Activated T-helper 17 cell treated with anti-CD3 and anti-CD28 coated beads, Interleukin-2, amount 50 U/mL, for 72 hours (primary cell): ENCODE results near the gene STARD7. TPM values are rescaled to one million over a fixed set of nuclear protein-coding genes. Genes with fewer than 3 reads are reported as not detected.
"Not testable (repeated sequence)": the region's sequence is repeated elsewhere in the genome, so short reads cannot be mapped to it uniquely, and the experiment has no call there.

Experiments used
- ATAC-seq: fragments of 150-1000 bp; cut with Tn5 transposase; replicated peaks from 2 replicates; pipeline ENCODE4 v1.10.0; 2021; ENCODE audit warnings: mild to moderate bottlenecking, moderate library complexity
- H3K27ac Mint-ChIP-seq: one replicate; pipeline ENCODE4 v1.8.0; 2022; ENCODE audit warnings: mixed read lengths
- H3K27me3 Mint-ChIP-seq: one replicate; pipeline ENCODE4 v1.8.0; 2022; ENCODE audit warnings: mixed read lengths
- H3K36me3 Mint-ChIP-seq: one replicate; pipeline ENCODE4 v1.8.0; 2022; ENCODE audit warnings: low read depth, mild to moderate bottlenecking, mixed read lengths
- H3K4me1 Mint-ChIP-seq: one replicate; pipeline ENCODE4 v1.8.0; 2022; ENCODE audit warnings: mixed read lengths
- H3K4me3 Mint-ChIP-seq: one replicate; pipeline ENCODE4 v1.8.0; 2022; ENCODE audit warnings: mild to moderate bottlenecking, mixed read lengths
- H3K9me3 Mint-ChIP-seq: one replicate; pipeline ENCODE4 v1.8.0; 2022; ENCODE audit warnings: mixed read lengths
- total RNA-seq, 2 donors: library from RNA; stranded (reverse); gene quantifications; one replicate each; pipeline ENCODE4 v1.2.3, GENCODE V29; 2022

Gene STARD7
- total RNA-seq, 2 donors from 2014 or later, result 140 to 190 TPM

DNA sequence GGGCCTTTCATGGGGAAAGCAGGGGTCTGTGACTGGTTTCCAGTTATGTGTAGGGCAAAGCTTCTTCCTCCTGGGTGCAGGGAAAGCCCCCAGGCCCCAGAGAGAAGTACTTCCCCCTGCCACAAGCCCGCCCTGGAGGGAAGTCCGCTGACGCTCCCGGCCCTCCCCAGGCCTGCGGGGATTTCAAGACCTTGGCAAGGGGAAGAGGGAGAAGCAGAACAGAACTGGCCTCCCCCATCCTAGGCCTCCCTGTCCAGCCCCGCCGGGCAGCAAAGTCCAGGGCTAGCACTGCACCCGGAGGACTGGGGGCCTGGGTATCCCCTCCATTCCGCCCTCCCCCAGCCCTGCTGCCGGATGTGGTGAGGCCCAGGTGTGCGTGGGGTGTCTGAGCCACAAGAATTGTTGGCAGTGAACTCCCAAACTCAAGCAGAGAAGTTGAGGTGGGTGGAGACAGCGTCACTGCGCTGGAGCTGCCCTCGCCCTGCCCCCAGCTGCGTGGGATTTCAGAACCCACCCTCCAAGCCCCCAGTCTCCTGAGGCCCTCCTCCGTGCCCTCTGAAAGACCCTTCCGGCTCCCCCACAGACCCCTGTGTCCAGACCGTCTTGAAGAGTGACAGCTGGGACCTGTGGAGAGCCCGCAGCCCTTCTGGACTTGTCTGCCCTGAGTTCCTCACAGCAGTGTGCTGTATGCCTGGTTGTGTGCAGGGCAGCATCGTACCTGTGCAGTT, 62.3 kb downstream of the STARD7 start:
- peak overlapping the region; percentile 93 for H3K4me3 Mint-ChIP-seq
- H3K9me3 Mint-ChIP-seq, result no peaks in the 10 kb centered on the region
- H3K36me3 Mint-ChIP-seq, result peaks cover 63% of the 10 kb centered on the region
- H3K27ac Mint-ChIP-seq, result peak overlapping the region; percentile 97
- no peaks in the 10 kb centered on the region for H3K27me3 Mint-ChIP-seq
- H3K4me1 Mint-ChIP-seq, result peaks cover 26% of the 10 kb centered on the region
- peak; percentile 46 for ATAC-seq

DNA sequence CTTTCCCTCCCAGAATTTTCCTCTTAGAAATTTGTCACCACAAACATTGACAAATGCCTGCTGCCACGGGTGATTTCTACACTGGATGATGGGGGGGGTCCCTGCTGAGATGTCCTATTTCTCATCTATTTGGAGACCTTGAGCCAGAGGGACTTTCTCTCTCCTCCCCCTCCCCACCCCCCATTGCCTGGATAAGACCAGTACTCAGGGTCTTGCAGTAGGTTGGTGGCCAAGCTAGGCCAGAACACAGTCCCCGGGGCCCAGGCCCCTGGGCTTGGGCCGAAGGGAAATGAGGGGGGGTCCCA, 62.8 kb downstream of the STARD7 start:
- Mint-ChIP-seq H3K36me3 (peaks cover 63% of the 10 kb centered on the region), H3K9me3 (no peaks in the 10 kb centered on the region), H3K27me3 (no peaks in the 10 kb centered on the region), H3K4me1 (peaks cover 23% of the 10 kb centered on the region), H3K27ac (peak overlapping the region; percentile 97), H3K4me3 (peak overlapping the region; percentile 93)
- ATAC-seq, result peak; percentile 2

DNA sequence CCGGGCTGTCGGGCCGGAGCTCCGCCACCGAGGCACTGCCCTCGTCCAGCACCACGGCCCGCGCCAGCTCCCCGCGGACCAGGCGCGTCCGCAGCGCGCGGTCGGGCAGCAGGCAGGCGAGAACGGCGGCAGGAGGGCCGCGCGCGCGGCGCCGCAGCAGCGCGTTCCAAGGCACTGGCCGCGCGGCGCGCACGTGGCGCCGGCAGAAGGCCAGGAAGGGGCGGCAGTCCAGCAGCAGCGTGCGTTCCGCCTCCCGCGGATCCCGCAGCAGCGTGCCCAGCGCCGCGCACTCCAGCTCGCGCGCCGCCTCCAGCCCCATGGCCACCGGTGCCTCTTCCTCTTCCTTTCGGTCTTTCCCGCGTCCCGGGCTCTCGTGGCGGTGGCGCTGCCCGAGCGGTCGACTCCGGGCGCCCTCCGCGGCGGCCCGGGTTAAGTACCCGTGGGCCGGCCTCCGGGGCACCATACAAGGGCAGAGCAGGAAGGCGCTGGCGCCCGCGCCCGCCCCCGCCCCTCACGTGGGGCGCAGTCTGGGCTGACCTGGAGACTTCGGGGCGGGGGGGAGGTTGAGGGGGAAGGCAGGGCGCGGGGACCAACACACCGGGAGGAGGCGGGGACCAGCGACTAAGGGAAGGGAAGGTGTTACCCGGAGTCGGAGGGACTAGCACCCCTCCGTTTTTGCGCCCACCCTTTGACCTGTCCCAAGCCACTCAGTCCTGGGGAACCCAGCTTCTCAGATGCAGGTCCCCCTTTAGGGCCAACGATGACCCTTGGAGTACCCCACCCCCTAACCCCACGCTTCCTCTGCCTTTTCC, 63.4 kb downstream of the STARD7 start, which contains the start of gene DUSP2:
Gene DUSP2, minus strand, starts transcription at position 405 of the 812 bp plus-strand sequence. Its CDS starts 86 bp downstream, at position 319.
- ATAC-seq, result peak; percentile 54
- H3K4me3 Mint-ChIP-seq, result peak within 1 kb of the TSS; percentile 93
- H3K27ac Mint-ChIP-seq, result peak within 1 kb of the TSS; percentile 97
- no peaks in the 10 kb centered on the region for H3K9me3 Mint-ChIP-seq
- peaks cover 63% of the 10 kb centered on the region for H3K36me3 Mint-ChIP-seq
- H3K4me1 Mint-ChIP-seq, result peaks cover 19% of the 10 kb centered on the region
- no peaks in the 10 kb centered on the region for H3K27me3 Mint-ChIP-seq

DNA sequence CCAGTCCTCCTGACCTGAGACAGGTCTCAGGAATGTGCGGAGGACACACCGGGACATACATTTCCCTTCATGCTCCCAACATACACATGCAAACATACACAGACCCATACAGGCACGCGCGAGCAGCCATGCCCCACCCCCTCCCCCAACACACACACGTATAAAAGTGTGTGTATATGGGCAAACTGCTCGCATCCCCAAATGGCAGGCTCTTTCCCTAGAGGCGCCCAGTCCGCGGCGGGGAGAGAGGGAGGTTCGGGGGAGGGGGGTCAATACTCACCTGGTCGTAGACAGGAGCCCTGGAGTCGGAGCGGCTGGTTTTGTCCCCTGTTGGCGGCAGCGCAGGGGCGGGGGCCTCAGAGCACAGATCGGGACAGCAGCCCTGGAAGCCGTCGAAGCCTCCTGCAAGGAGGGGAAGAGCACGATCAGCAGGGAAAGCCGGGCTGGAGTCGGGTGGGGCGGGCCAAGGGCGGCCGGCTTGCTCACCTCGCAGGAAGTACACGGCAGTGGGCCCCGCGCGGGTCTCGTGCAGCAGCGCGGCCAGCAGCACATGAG, 64.1 kb downstream of the STARD7 start:
- peaks cover 18% of the 10 kb centered on the region for H3K4me1 Mint-ChIP-seq
- ATAC-seq, result no peak
- peaks cover 63% of the 10 kb centered on the region for H3K36me3 Mint-ChIP-seq
- no peaks in the 10 kb centered on the region for H3K27me3 Mint-ChIP-seq
- H3K27ac Mint-ChIP-seq, result peak overlapping the region; percentile 94
- H3K9me3 Mint-ChIP-seq, result no peaks in the 10 kb centered on the region
- H3K4me3 Mint-ChIP-seq, result peak overlapping the region; percentile 93

DNA sequence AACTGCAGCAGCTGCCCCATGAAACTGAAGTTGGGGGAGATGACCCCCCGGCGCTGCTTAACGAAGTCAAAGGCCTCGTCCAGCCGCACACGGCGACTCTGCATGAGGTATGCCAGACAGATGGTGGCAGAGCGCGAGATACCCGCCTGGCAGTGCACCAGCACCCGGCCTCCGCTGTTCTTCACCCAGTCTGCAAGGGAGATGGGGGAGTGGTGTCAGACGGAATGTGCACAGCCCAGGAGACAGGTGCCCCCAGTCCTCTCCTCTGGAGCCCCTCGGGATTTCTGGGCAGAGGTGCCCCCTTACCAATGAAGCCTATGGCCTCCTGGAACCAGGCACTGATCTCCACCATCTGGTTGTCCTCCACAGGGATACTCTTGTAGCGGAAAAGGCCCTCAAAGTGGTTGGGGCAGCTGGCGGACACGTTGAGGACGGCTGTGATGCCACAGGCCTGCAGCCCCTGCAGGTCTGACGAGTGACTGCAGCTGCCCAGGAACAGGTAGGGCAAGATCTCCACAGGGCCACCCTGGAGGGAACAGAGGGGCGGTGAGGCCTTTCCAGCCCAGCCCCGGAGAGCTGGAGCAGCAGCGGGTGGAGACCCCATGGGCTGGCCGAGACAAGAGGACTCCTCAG, 64.7 kb downstream of the STARD7 start:
- no peaks in the 10 kb centered on the region for H3K9me3 Mint-ChIP-seq
- peak overlapping the region; percentile 94 for H3K27ac Mint-ChIP-seq
- H3K27me3 Mint-ChIP-seq, result no peaks in the 10 kb centered on the region
- peak overlapping the region; percentile 93 for H3K4me3 Mint-ChIP-seq
- peaks cover 18% of the 10 kb centered on the region for H3K4me1 Mint-ChIP-seq
- ATAC-seq, result no peak
- peaks cover 63% of the 10 kb centered on the region for H3K36me3 Mint-ChIP-seq

DNA sequence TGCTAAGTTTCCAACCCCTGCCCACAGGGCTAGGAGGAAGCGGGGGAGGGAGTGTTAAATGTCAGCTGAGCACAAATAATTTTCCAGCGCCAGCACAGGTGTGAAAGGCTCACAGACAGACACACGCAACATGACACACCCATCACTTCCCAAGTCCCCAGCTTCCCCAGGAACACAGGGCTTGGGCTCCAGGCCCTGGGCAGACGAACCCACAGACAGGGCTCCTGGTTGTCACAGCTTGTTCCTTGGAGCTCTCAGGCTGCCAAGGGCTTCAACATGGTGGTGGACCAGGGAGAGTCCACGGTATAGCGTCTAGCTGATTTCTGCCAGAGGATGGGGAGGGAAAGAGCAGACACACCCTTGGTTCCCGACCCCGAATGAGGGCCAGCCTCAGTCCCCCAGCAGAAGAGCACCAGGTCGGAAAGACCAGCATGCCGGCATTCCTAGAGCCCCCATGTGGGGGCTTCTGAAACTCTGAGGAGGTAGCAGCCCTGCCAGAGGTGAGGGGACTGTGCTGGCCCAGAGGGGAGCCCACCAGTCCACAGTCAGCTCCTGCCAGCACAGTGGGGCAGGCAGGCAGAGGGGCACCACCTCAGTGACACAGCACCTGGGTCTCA, 65.3 kb downstream of the STARD7 start:
- H3K4me1 Mint-ChIP-seq, result peaks cover 16% of the 10 kb centered on the region
- no peaks in the 10 kb centered on the region for H3K27me3 Mint-ChIP-seq
- H3K36me3 Mint-ChIP-seq, result peaks cover 60% of the 10 kb centered on the region
- ATAC-seq, result no peak
- H3K4me3 Mint-ChIP-seq, result peak overlapping the region; percentile 93
- H3K9me3 Mint-ChIP-seq, result no peaks in the 10 kb centered on the region
- peak overlapping the region; percentile 94 for H3K27ac Mint-ChIP-seq

DNA sequence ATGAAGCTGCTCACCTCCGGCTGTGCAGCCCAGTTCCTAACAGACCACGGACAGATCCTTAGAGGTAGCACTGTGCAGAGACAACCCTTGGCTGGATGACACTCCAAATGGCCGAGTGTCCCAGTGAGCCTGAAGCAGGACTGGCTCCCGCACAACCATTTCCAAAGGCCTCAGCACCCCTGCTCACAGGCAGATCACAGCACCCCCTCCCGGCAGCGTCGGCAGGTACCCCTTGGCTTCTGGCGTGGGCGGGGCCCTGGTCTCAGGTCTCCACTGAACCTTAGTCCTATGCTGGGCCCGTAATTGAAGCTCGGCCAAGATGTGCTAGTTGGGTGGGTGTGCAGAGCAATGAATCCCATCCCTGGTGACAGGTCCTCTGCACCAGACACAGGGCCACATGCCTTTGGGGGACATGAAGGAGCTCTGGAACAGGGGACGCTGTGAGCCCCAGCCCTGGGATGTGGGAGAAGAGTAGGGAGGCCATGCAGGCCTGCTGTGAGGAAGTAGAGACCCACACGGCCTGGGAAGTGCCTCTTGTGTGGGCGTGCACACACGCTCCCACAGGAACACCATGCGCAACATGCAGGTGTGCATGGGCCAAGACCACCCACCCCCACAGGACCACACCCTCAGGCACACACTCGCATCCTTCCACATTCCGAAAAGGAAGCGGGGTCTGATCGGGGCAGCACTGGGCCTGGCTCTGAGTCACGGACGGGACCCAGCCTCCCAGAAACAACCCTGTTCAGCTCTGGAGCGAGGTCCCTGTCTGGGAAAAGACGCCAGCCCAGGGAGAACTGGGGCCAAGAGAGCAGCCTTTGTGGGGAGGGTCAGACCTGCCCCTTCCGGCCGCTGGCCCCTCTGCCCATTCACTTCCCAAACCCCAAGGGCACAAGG, 66.2 kb downstream of the STARD7 start:
- no peaks in the 10 kb centered on the region for H3K27me3 Mint-ChIP-seq
- peak; percentile 7 for ATAC-seq
- H3K9me3 Mint-ChIP-seq, result no peaks in the 10 kb centered on the region
- H3K27ac Mint-ChIP-seq, result peak overlapping the region; percentile 94
- peaks cover 10% of the 10 kb centered on the region for H3K4me1 Mint-ChIP-seq
- peaks cover 51% of the 10 kb centered on the region for H3K36me3 Mint-ChIP-seq
- peak overlapping the region; percentile 93 for H3K4me3 Mint-ChIP-seq

DNA sequence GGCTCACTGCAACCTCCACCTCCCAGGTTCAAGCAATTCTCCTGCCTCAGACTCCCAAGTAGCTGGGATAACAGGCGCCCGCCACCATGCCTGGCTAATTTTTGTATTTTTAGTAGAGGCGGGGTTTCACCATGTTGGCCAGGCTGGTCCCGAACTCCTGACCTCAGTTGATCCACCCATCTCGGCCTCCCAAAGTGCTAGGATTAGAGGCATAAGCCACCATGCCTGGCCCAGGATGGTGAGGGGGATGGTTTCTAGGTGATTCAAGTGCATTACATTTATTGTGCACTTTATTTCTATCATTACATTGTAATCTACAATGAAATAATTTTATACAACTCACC, 67.0 kb downstream of the STARD7 start:
- not testable (repeated sequence) for H3K4me1 Mint-ChIP-seq, H3K9me3 Mint-ChIP-seq, ATAC-seq, H3K27me3 Mint-ChIP-seq, H3K27ac Mint-ChIP-seq
- peaks cover 48% of the 10 kb centered on the region for H3K36me3 Mint-ChIP-seq
- peak overlapping the region; percentile 93 for H3K4me3 Mint-ChIP-seq

DNA sequence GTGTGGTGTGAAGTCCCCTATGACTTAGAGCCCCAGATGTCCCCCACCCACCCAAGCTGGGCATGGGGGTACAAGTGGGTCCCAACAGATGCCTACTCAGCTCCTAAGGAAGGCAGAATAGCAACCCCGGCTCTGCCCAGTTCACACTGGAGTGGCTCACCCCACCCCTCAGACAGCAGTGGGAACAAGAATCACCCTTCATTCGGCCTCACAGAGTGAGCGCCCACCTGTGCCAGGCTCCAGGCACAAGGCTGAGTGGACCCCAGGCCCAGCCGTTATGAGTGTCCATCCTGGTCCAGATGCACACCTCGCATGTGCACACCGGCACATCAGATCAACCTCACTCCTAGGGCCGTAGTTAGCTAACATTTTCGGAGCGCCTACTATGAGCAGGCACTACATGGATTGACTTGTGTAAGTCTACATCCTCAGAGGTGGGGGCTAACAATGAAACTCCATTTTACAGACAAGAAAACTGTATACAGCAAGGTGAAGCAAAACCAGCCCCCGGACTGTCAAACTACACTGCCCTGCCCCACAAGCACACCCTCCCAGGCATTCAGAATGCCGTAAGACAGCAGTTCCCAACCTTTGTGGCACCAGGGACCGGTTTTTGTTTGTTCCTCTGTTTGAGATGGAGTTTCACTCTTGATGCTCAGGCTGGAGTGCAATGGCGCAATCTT, 67.5 kb downstream of the STARD7 start:
- H3K27me3 Mint-ChIP-seq, result no peaks in the 10 kb centered on the region
- H3K9me3 Mint-ChIP-seq, result no peaks in the 10 kb centered on the region
- no peak overlapping the region for H3K27ac Mint-ChIP-seq
- no peak for ATAC-seq
- peak overlapping the region; percentile 93 for H3K4me3 Mint-ChIP-seq
- H3K36me3 Mint-ChIP-seq, result peaks cover 43% of the 10 kb centered on the region
- H3K4me1 Mint-ChIP-seq, result no peaks in the 10 kb centered on the region

DNA sequence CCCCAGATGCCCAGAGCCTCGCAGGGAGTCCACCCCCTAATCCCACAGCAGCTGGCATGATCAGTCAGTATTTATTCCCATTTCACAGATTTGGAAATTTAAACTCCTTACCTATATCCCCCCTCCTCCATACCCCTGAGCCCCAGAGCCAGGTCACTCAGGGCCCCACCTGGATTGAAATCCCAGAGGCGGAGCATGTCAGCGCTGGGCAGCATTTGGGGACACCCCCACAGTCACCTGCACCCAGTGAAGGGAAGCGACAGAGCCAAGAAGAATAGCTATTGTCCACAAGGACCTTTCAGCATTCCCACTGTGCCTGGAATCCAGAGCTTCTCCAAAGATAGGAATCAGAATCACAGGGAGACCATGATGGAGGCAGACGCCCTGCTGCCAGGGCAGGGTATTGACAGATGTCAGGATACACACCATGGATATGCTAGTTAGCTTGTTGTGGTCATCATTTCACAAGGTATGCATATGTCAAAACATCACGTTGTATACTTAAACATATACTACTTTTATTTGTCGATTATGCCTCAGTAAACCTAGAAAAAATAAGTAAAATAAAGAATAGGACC, 69.4 kb downstream of the STARD7 start:
- H3K27me3 Mint-ChIP-seq, result no peaks in the 10 kb centered on the region
- H3K9me3 Mint-ChIP-seq, result no peaks in the 10 kb centered on the region
- H3K27ac Mint-ChIP-seq, result no peak overlapping the region
- peaks cover 27% of the 10 kb centered on the region for H3K36me3 Mint-ChIP-seq
- H3K4me3 Mint-ChIP-seq, result no peak overlapping the region
- H3K4me1 Mint-ChIP-seq, result no peaks in the 10 kb centered on the region
- ATAC-seq, result no peak

DNA sequence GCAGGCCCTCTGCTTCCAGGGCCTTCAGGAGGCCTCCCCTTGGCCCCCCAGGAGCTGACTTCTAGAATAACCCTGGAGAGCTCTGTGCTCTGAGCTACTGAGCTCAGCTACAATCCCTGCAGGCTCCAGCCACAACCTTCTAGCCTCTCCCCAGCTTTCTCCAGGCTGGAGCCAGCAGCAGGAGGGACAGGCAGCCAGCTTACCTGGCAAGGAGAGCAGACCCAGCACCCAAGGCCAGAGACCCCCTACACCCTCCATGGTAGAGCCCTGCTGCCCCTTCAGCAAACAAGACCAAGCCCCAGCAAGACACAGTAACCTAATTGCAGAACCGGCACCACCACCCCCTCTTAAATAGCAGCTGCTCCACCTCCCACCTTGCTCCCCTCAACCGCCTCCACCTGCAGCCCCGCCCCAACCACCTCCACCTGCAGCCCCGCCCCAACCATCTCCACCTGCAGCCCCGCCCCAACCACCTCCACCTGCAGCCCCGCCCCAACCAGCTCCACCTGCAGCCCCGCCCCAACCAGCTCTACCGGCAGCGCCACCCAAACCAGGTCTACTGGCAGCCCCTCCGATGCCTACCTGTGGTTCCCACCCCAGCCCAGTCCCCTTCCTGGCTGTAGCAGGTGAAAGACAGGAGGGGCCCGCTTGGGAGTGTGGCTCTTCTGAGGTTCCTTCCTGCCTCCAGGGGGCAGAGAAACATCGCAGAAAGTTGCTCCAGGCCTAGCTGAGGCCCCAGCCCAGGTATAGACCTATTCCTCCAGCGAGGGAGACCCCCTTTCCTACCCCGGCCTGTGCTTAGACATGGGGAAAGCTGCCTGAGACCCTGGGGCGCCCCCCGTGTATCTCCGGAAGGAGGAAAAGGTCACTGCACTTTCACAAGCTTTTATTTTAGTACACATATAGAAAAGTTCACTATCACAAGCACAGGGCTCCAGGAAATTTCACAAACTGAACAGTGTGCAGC, 70.2 kb downstream of the STARD7 start, which contains the start of gene ASTL:
Gene ASTL, minus strand, starts transcription at position 324 of the 967 bp plus-strand sequence. Its CDS starts 66 bp downstream, at position 258.
- H3K4me3 Mint-ChIP-seq, result no peak within 1 kb of the TSS
- H3K27me3 Mint-ChIP-seq, result no peaks in the 10 kb centered on the region
- H3K27ac Mint-ChIP-seq, result peak within 1 kb of the TSS; percentile 59
- H3K4me1 Mint-ChIP-seq, result no peaks in the 10 kb centered on the region
- no peaks in the 10 kb centered on the region for H3K9me3 Mint-ChIP-seq
- peak; percentile 44 for ATAC-seq
- peaks cover 19% of the 10 kb centered on the region for H3K36me3 Mint-ChIP-seq
